Medulla oblongata (tissue), 1 donor: Measurements from ENCODE around the gene PEPD.

Source experiments
- DNase-seq: peaks from one replicate; pipeline ENCODE4 v3.0.0-alpha.2; 2015; ENCODE audit errors: extremely low spot score

The PEPD gene

GRCh38 chr19:33473653-33474305 is 47.8 kb downstream of the PEPD start:
- no peak for DNase-seq

GRCh38 chr19:33472691-33473652 is 48.6 kb downstream of the PEPD start:
- DNase-seq, result no peak

- no peak for DNase-seq
Measured at GRCh38 chr19:33472226-33472625, 49.4 kb downstream of the PEPD start.

DNA sequence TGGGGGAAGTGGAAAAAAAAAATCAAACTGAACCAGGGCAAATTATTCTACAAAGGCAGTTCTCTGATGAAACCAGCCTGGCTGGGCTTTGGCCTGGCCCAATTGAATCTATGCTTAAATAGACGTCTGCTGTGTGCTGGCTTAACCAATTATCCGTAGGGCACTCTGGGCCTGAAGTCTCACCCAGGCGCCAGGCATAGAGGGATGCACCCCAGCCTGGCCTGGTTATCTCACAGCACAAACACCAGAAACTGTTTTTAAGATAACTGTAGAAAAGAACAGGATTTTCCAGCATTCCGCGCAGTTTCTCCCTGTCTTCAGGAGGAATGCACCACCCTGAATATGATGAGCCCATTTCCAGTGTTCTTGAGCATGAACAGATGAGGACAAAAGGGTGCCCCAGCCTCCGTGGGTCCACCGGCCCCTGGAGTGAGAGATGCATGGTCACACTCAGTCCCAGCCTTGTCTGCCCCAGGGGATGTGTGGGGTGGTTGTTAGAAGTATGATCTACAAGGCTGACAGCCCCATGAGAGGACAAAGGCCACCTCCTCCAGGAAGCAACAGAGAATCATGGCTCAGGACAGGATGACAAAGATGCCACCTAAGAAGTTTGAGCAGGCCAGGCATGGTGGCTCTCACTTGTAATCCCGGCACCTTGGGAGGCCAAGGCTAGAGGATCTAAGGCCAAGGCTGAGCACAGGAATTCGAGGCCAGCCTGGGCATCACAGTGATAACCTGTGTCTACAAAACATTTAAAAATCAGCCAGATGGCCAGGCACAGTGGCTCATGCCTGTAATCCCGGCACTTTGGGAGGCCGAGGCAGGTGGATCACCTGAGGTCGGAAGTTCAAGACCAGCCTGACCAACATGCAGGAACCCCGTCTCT is 50.2 kb downstream of the PEPD start:
- no peak for DNase-seq

- DNase-seq, result no peak
Measured at GRCh38 chr19:33470686-33471085, 50.9 kb downstream of the PEPD start.

DNA sequence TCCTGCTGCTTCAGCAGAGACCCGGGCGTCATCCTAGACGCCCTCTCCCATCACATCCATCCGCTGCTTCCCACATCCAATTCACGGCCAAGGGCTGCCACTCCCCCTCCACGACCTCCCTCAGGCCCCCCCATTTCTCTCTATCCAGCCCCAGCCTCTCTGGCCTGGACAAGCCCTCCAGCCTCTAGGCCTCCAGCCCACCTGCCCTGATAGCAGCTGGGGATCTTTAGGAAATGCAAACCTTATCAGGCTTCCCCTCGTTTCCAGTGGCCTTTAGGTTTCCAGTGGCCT is 51.6 kb downstream of the PEPD start:
- no peak for DNase-seq

DNA sequence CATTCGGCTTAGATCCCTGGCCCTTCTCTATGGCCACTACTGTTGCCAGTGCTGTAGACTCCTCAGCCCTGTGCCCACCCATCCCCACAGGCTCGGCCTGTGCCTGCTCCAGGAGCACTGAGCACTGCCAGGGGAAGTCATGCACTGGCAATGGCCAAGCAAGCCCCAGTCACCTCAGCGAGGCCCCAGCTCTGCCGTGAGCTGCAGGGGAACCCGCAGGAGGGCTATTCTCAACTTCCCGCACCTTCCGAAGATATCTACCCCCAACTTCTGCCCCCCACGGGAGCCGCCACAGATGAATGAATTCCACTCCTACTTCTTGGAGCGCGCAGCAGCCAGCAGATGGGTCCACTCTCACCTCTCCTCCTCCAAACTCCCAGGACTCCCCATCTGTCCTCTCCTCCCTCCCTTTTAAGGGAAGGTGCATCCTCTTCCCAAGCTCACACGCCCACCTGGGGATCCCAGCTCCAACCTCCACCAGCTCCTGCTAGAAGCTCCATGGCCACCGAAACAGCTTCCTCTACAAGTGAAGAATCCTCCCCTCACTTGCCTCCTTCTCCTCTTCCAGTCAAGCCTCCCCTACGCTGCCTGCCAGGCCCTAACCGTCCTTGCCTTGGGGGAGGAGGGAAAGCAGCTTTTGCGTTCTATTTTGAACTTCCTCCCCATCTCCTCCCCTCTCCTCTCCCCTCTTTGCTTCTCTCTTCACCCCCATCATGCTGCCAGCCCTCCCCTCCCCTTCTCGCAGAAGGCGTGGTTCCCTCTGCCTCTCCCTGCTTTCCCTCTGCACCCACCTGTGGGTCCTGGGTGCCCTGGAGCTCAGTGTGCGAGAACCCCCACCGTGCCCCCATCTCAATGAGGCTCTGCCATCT is 52.2 kb downstream of the PEPD start:
- no peak for DNase-seq

- no peak for DNase-seq
Measured at GRCh38 chr19:33468361-33469170, 53.0 kb downstream of the PEPD start.

DNA sequence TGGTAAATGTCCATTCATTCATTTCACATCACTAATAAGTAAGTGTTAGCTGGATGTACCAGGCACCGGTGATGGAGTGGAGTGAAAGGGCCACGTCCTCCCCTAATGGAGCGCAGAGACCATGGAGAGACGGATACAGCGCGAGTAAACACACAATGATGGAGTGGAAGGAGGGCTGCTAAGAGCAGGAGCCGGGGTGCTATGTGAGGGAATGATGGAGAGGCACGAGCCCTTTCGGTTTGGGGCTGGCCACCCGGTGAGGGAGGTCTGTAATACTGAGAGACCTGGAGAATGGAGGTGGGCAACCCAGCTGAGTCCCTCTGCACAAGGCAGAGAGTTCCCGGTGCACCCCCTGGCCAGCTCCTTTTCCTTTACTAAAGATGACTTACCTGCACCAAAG is 53.7 kb downstream of the PEPD start:
- no peak for DNase-seq

DNA sequence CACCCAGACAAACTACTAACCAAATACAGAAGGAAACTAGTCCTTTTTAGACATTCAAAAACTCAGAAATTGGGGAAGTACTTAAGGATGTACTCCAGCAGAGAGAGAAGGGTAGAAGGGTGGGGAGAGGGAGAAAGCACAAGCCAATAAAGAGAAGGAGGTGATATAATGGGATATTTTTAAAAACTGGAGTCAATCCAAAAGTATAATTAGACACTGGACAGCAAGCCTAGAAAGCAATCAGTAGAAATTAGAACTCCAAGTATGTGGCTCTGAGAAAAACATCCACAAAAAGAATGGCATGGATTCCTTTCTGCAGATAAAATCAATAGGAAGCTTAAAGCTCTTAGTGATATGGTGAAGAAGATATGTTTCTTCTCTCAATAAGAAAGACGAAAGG is 55.8 kb downstream of the PEPD start:
- no peak for DNase-seq

GRCh38 chr19:33465371-33465770 is 56.2 kb downstream of the PEPD start:
- no peak for DNase-seq

- DNase-seq, result no peak
Measured at GRCh38 chr19:33464733-33465115, 56.9 kb downstream of the PEPD start.

DNA sequence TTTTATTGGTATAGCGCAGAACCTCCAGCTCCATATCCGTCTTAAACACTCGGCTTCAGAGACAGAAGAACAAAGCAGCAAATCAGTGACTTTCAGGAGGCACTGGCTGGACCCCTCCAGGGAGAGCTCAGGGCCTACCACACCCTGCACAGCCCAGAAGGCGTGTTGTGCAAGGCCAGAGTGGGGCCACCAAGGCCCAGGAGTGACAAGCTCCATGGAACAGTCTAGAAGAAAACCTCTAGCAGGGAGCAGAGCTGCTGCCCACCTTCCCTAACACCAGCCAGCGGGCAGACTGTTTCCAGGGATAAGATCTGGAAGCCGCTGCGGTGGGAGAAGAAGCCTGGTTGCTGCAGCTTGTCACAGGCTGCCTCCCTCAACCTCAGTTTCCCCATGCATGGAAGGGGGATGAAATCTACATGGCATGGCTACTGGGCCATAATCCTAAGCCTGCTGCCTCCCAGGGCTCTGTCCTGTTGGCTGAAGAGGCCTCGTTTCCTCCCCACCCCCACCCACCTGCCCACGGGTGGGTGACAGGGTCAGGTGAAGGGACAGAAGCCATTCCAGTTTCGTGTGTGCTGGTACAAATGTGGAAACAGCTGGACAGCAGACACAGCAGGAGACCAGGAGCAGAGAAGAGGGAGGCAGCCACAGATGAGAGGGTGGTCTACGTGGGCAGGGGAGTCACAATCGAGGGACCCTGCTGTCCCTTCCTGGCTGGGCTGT is 57.4 kb downstream of the PEPD start:
- DNase-seq, result no peak

DNA sequence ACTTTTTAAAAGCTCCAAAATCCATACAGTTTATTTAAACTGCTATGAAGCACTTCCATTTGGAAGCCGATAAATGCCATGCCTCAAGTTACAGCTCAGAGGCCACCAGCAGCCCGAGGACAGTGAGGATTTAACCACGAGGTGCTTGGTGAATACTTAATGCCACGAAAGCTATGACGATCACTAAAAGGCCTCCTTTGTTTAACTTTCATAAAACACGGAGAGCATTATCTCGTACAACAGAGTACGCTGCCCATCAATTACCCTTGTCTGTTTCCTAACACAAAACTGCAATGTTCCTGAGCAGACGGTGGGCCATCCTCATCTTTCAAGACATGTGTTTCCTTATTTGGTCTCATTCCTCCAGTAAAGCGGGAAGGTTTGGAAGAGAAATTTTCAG is 58.4 kb downstream of the PEPD start:
- peak; percentile 83 for DNase-seq

GRCh38 chr19:33462112-33462791 is 59.3 kb downstream of the PEPD start:
- DNase-seq, result no peak

- DNase-seq, result no peak
Measured at GRCh38 chr19:33461256-33462111, 60.1 kb downstream of the PEPD start.

DNA sequence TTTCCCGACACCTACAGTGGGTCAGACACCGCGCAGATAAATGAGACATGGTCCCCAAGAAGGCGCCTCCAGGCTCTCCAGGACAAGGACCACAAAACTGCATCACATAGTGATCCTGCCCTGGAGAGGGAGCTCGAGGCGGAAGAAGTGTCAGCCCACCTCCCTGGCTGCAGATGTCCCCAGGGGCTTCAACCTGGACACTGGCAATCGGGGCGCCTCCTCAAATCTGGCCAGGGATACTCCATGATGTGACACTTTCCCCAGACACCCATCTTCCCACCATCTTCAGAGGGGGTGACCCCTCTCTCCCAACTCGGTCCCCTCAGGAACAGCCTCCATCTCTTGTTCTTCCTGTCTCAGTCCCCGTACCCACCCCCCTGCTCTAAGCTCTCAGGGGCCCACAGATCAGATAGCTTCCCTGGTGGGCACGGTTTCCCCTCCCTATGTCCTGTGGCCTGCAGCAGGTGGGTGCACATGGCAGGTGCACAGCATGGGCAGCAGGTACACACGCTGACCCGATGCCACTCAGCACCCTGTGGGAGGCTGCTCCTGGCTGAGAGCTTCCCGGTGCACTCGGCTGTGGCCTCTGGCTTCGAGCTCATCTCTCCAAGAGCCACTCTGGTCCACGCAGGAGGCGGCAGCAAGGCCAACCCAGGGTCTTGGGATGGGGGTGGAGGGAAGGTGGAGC is 61.2 kb downstream of the PEPD start:
- no peak for DNase-seq
